HG02588 (cell line): Measurements from ENCODE around the gene CLDN20.
"Not testable (repeated sequence)": the region's sequence is repeated elsewhere in the genome, so short reads cannot be mapped to it uniquely, and the experiment has no call there.

Experiments
- ATAC-seq: cut with Tn5 transposase; IDR thresholded peaks from one replicate; pipeline ENCODE4 v1.9.1; 2021; ENCODE audit warnings: mild to moderate bottlenecking, moderate library complexity; ENCODE audit not compliant: unreplicated experiment

Gene CLDN20, protein sequence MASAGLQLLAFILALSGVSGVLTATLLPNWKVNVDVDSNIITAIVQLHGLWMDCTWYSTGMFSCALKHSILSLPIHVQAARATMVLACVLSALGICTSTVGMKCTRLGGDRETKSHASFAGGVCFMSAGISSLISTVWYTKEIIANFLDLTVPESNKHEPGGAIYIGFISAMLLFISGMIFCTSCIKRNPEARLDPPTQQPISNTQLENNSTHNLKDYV

DNA sequence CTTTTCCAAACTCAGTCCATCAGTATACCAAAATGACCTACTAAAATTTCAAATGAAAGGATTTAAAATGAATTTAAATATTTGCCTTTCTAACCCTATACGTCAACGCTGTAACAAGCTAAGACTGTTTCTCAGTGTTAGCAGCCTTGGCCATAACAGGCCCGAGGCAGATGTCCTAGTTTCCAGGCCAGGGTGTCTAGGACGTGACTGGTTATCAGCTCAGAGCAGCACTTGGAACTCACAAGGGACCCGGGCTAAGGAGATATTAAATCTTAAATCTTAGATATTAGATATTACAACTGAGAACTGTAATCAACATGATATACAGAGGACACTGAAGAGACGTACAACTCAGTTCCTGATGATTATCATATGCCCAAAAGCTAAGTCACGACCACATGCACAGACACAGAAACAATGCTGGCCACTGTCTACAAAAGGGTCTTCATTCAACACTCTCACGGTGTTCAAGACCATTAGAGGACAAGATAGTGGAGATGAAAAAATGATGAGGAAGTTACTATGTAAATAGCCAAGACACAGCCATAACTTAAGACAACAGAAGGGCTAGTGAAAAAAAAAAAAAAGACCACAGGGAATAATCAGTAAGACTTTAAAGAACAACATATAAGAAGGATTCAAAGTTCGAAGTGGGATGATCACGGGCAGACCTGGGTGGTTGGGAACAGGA is at the start of gene CLDN20:
Gene CLDN20 (plus strand): TSS at position 641 of the 691 bp plus-strand sequence. CDS start 11,707 bp downstream, outside the sequence.
- no peak for ATAC-seq

DNA sequence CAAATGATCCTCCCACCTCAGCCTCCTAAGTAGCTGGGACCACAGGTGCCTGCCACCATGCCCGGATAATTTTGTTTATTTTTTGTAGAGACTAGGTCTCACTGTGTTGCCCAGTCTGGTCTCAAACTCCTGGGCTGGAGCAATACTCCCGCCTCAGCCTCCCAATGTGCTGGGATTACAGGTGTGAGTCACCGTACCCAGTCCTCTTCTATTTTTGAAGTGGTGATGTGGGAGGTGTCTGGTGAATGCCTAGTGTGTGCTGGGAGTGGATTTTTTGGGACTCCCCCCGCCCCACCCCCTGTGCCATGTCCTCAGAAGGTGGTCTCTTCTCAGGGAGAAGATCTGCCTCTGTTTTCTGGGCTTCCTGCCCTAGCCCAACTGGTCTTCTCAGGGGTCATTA is 47.9 kb upstream of the CLDN20 start:
- ATAC-seq: no peak

DNA sequence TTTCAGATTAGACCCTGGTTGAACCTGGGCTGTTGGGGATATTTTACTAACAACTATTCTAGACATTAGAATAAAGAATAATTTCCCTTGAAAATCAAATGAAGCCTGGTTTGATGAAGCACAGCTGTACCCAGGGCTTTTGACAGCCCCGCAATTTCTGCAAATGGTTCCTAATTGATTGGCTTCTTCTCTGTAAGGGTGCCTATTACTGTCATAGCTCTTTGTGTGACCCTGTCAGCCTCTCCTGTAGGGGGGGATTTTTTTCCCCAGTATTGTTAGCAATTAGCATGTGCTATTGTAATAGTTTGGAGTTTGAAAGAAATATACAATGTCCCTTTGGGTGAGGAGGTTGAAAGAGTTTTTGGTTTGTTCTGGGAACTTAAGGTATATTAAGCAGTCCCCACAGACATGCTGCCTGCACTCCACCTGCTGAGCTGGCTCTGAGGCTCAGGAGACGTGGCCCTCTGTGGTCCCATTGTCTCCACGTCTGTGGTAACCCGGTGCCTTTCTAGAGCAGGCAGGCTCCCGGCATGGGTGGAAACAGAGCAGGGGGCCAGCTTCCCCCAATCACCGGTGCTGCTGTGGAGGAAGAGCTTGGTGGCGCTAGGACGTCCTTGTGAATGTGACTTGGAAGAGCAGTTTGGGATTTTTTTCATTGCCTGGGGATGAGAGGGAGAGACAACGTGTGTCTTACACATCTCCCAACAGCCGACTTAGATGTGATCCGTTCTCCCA is 47.3 kb upstream of the CLDN20 start:
- no peak for ATAC-seq

DNA sequence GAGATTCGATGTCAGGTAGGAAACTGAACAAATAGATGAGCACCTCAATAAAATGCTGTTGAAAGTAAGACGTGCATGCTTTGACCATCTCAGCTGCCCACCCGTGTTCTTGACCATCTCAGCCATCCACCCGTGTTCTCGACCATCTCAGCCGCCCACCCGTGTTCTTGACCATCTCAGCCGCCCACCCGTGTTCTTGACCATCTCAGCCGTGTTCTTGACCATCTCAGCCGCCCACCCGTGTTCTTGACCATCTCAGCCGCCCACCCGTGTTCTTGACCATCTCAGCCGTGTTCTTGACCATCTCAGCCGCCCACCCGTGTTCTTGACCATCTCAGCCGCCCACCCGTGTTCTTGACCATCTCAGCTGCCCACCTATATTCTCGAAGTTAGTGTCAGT is 45.1 kb upstream of the CLDN20 start:
- not testable (repeated sequence) for ATAC-seq

DNA sequence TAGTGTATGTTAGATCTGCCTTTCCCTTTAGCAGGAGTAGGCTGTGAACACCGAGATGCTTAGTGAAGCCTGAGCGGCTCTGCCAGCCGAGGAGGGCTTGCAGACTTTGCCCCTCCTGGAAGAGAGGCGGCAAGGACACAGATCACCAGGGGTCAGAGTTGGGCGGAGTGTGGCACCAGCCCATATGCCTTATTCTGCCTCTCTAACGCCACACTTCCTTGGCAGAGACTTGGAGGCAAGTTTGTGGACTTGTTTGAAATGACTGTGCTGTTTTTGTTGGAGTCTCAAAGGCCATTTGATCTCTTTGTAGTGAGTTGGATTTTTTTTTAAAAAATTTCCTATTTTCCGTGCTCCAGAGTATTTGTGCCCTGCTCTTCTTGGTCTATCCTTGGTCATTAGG is 44.5 kb upstream of the CLDN20 start:
- ATAC-seq: no peak

DNA sequence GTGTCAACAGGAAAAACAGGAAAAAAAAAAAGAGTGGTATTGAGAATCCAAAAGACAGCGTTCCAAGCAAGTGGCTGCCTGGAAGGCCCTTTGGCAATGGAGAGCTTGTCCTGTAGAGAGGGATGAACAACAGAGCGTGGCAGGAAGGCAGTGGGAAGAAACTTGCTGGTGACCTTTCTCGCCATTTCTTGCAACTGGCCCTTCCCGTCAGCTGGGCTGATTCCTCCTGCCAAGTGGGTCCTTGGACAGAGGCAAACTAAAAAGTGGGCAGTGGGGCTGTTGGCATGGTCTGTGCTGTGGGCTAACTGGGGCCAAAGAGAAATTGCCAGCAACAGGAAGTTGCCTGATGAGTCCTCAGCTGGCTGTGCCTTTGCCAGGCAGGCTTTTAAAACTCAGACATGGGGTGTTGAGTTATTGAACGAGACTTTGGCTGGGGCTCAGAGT is 43.9 kb upstream of the CLDN20 start:
- no peak for ATAC-seq

DNA sequence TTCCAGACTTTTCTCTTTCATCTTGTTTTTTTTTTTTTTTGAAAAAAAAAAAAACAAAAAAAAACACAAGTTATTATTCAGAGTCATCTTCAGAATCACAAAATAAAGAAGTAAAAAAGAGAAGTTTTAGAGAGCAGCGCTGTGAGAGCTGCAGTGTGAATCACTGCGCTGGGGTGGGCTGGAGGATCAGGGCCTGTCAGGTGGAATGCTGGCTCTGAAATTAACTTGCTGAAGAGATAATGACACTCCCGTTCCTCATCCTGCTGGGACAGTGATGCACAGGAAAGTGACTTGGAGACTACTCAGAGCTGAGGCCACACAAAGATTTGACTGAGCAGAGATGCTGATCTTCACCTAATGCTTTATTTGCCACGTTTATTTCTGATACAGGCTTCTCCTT is 42.7 kb upstream of the CLDN20 start:
- ATAC-seq: no peak

DNA sequence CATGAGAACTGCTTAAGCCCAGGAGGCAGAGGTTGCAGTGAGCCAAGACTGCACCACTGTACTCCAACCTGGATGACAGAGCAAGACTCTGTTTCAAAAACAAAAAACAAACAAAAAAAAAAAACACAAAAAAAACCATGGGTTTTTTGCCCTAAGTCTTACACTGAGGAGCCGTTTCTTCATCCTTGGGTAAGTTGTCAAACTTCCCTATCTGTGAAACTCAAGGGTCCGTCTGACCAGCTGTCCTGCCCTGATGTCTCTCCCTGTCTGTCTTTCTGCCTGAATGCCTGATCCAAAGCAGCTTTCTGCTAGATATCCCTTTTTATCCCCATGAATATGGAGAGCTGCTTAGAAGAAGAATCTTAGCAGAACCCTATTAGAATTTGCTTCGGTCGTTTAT is 41.3 kb upstream of the CLDN20 start:
- no peak for ATAC-seq

DNA sequence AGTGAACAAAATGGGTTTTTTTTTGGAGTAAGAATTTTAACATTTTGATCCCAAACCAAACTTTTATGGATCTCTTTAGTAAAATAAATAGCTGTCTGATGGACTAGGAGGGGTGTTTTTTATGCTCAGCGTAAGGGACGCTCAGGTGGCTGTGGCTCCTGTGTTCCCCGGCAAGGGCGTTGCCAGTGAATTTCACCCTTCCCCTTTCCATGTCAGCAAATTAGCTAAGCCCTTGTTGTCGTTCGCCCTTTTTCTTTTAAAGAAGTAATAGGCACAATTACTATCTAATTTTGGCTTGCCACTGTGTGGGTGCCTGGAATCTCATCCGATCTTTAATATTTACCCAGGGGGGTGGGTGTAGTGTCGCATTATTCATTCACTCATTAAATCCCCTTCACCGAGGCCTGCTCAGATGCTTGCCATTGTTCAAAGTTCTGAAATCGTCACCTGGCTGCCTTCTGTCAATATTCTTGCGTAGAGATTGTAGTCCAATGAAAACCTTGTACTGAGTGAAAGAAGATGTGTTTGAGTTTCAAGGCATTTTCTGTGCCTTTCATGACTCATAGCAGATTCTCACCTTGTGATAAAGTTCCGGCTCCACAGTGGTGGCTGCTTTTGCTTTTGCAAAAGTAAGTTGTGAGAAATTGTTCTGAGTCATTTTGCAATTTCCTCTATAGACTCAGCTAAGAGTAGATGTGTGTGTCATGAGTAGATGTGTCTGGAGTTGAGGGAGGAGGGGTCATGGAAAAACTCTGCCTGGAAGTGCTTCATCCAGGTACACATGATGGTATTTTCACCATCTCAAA is 40.0 kb upstream of the CLDN20 start:
- peak; percentile 98 for ATAC-seq

DNA sequence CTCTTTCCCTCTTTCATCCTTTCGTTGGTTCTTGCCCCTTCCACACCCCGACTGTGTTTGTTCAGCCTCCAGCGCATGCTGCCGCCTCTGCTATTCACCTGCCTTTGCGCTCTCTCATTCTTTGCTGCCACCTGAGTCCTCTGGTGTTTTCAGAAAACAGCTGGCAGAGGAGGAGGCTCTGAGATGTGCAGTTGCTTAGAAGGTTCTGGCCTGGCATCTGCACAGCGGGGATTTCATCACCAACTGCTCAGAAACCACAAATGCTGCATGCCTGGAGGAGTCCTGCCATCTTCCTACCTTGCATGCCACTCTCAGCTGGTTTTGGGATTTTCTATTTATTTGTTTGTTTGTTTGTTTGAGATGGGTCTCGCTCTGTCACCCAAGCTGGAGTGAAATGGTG is 39.2 kb upstream of the CLDN20 start:
- no peak for ATAC-seq

DNA sequence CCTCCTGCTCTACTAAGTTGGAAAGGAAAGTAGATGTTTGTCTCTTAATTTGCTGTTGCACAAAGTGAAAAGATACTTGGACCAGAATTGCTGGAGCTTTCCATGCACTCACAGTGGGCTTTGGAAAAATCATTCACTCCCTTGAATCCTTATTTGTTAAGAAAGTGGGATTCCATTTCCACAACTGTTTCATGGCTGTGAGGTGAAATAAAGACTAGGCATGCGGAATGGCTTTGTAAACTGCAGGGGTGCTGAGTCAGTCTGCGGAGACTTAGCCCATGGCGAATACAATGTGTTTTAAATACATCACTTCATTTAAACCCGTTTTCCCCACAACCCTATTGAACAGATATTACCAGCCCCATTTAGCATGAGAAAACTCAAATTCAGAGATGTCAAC is 36.8 kb upstream of the CLDN20 start:
- no peak for ATAC-seq

DNA sequence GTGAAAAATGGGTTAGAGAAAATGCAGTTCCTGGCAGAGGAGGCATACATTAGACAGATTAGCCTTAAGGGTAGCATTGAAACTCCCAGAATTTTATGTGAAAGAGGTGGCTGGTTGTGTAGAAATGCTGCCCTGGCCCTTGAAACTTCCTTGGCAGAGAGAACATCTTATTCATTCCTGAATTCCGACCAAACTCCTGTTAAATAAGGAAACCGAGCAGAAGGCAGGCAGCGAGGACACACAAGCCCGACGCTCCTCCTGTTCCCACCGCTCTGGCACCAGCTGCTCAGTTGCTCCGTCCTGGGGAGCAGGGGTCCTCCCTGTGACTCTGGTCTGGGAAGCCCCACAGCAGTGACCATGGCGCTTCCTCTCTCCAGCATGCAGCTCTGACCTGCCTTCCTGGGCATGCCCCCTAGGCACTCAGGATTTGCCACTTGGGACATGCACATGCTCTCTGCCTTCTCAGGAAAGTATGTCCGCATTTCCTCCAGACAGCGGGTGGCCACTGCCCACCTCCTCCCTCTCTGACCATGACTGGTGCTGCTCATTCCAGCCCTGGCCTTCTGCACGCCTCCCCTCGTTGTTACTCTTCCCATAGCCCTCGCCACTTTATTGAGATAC is 35.2 kb upstream of the CLDN20 start:
- no peak for ATAC-seq

DNA sequence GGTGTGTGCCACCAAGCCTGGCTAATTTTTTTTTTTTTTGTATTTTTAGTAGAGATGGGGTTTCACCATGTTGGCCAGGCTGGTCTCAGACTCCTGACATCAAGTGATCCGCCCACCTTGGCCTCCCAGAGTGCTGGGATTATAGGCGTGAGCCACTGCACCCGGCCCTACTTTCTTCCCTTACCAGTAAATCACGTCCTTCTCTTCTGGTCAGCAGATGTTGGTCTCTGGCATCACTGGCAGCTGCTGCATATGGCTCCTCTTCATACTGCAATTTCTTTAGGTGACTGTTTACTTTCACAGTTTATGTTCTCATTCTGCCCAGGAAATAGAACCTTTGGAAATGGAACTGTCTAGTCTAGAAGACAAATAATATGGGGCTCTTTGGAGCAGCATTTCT is 32.8 kb upstream of the CLDN20 start:
- not testable (repeated sequence) for ATAC-seq

DNA sequence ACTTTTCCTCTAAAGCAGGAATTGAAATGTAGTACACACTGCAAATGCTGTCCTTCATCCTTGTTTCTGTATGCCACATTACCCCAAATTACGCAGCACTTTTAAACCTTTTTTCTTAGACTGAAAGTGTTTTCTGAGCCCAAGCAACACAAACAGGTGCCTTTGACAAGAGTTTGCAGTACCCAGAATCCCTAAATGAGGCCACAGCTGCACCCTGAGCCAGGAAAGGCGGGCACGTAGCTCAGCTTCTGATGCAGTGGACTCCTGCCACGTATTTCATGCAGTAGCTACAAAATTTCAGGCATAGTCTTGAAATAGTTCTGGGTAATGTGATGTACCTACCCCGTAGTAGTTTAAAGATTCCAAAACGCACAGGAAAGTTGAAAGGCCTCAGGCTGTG is 31.0 kb upstream of the CLDN20 start:
- ATAC-seq: no peak

DNA sequence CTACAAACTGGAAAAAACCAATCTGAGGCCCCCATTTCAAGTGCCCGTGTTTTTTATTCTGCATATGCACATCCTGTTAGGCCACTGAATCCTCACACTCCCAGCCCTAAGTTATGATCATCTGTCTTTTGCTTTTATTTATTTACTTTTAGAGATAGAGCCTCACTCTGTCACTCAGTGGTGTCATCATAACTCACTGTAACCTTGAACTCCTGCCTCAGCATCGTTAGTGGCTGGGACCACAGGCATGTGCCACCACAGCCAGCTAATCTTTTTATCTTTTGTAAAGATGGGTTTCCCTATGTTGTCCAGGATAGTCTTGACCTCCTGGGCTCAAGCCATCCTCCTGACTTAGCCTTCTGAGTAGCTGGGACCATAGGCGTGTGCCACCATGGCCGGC is 29.6 kb upstream of the CLDN20 start:
- no peak for ATAC-seq

DNA sequence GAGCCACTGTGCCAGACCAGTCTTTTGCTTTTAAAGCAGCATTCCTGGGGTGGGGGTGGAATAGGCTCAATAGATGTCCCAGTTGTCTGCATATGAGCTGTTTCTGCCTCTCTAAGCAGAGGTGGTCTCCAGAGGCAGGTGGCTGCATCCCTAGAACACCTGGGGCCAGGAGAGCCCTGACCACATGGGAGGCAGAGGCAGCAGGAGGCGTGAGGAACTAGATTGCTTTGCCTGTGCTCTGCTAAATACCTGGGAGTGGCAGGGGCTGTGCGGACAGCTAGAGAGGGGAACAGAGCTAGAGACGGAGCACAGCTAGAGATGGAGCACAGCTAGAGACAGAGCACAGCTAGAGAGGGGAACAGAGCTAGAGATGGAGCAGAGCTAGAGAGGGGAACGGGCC is 29.1 kb upstream of the CLDN20 start:
- ATAC-seq: no peak

DNA sequence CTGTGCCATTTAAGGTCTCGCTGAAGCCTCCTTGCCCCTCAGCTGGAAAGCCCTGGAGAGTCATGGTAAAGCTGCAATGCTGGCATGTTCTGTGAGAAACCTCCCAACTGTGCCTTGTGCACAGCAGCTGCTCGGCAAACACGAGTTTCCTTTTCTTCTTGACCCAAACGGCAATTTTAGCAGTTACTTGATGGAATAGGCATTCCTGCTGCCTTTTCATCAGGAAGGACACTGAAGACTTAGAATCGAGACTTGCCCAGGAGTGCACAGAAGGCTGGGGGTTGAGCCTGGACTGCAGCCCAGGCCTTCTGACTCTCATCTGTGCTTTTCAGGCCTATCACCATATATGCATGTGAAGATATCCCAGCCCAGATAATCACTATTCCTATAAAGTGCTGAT is 28.7 kb upstream of the CLDN20 start:
- no peak for ATAC-seq

DNA sequence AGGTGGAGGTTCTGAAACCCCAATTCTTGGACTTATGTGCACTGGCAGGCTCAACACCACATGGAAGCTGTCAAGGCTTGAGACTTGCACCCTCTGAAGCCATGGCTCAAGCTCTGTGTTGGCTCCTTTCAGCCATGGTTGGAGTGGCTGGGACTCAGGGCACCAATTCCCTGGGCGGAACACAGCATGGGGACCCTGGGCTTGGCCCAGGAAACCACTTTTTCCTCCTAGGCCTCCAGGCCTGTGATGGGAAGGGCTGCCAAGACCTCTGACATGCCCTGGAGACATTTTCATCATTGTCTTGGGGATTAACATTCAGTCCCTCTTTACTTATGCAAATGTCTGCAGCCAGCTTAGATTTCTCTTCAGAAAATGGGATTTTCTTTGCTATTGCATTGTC is 26.2 kb upstream of the CLDN20 start:
- no peak for ATAC-seq

DNA sequence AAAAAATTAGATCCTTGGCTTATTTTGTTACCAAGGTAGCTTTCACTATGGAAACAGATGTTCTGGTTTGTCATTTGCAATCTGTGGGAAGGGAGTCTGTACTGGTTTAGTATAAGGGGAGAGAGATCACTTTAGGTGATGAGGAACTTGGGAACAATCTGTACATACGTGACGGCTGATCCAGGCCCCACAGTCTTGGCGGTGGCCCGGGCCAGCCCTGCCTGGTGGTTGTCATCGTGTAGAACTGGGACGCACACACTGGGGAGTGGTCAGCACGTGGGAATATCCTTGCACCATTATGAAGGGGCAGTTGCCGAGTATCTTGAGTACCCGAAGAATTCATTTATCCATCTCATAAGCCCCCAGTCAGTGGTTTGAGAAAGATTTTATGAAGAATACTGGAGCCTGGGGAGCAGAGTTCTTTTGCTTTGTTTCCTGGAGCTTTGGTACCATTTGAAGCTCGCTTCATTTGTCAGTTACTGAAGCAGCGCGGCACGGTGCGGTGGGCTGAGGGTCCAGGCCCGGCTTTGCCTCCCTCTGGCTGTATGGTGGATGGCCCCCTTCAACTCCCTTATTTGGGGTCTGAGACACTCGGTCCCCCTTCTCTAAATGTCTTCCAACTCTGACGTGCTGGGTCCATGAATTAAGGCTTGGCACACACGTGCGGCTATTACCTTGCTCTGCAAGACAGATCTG is 22.8 kb upstream of the CLDN20 start:
- ATAC-seq: no peak

DNA sequence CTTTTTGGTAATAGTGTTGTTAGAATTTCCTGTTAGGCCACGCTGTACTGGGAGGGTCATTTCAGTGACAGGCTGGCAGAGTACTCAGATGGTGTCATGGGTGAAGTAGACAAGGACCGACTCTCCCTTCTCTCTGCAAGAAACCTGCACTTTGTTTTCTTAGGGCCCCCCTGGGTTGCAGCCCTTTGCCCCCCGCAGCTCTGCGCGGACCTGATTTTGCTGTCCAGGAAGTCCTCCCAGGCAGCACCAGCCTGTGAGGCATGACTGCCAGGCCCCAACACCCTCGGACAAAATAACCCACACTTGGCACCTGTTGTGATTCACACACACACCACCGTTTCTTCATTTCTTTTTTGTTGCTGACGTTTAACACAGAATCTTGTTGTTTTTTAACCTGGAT is 21.8 kb upstream of the CLDN20 start:
- ATAC-seq: no peak
